Liver (tissue), 3 donors: ENCODE data around the gene SMAD6.

Experiments
- CTCF ChIP-seq: fragments of 150-350 bp; IDR thresholded peaks from 2 replicates; pipeline ENCODE4 v1.5.1; 2017; ENCODE audit warnings: improper control_type of control experiment, low read depth, low read length; ENCODE audit not compliant: missing input control
- FOXA1 ChIP-seq: IDR thresholded peaks from 2 replicates; pipeline ENCODE4 v1.6.1; 2016; ENCODE audit warnings: antibody characterized with exemption
- HNF4G ChIP-seq: IDR thresholded peaks from 2 replicates; pipeline ENCODE4 v1.6.1; 2016; ENCODE audit warnings: antibody characterized with exemption
- JUND ChIP-seq, 2 donors: IDR thresholded peaks; 2 replicates each; pipeline ENCODE4 v1.6.1; 2016; ENCODE audit warnings: antibody characterized with exemption in 2 of 2
- RAD21 ChIP-seq, 2 donors: IDR thresholded peaks; 2 replicates each; pipeline ENCODE4 v1.6.1; 2016; ENCODE audit warnings: antibody characterized with exemption in 2 of 2, mild to moderate bottlenecking in 2 of 2
- REST ChIP-seq: IDR thresholded peaks from 2 replicates; pipeline ENCODE4 v1.6.1; 2016; ENCODE audit warnings: antibody characterized with exemption, mild to moderate bottlenecking
- TAF1 ChIP-seq: conservative IDR thresholded peaks from 2 replicates; pipeline ENCODE4 v1.6.1; 2016; ENCODE audit warnings: antibody characterized with exemption, mild to moderate bottlenecking
- YY1 ChIP-seq: IDR thresholded peaks from 2 replicates; pipeline ENCODE4 v1.6.1; 2016; ENCODE audit warnings: antibody characterized with exemption, mild to moderate bottlenecking
- donor health status: healthy.
- donor health status: healthy.

GRCh38 chr15:66701422-66702034 is 508 bp upstream of the SMAD6 start:
- TF ChIP-seq YY1 (no peak), HNF4G (no peak), RAD21 (IDR thresholded peaks at IDR 0.05) (no peak), FOXA1 (no peak), CTCF (no peak), JUND (IDR thresholded peaks at IDR 0.05) (no peak), REST (no peak), TAF1 (no peak)
